Glutamatergic neuron (in vitro differentiated cells): Measurements from ENCODE around the gene SPDYE4. TPM values are rescaled to one million over a fixed set of nuclear protein-coding genes. Genes with fewer than 3 reads are reported as not detected.
A peak's percentile ranks its signal among the peaks of the same experiment; 100 is the strongest.

ENCODE experiments used
- DNase-seq: peaks from one replicate; pipeline ENCODE4 v3.0.0; 2022
- H3K27ac Mint-ChIP-seq: one replicate; pipeline ENCODE4 v1.8.0; 2020; ENCODE audit warnings: mild to moderate bottlenecking, mixed read lengths, inconsistent platforms; ENCODE audit not compliant: unreplicated experiment
- H3K27me3 Mint-ChIP-seq: one replicate; pipeline ENCODE4 v1.8.0; 2020; ENCODE audit warnings: mild to moderate bottlenecking, moderate library complexity, mixed read lengths, inconsistent platforms; ENCODE audit not compliant: unreplicated experiment
- H3K36me3 Mint-ChIP-seq: one replicate; pipeline ENCODE4 v1.8.0; 2020; ENCODE audit warnings: mild to moderate bottlenecking, mixed read lengths, inconsistent platforms; ENCODE audit not compliant: unreplicated experiment
- H3K4me1 Mint-ChIP-seq: one replicate; pipeline ENCODE4 v1.8.0; 2020; ENCODE audit warnings: mild to moderate bottlenecking, low read depth, mixed read lengths, inconsistent platforms; ENCODE audit not compliant: unreplicated experiment
- H3K4me3 Mint-ChIP-seq: one replicate; pipeline ENCODE4 v1.8.0; 2020; ENCODE audit warnings: mild to moderate bottlenecking, mixed read lengths, inconsistent platforms; ENCODE audit not compliant: unreplicated experiment
- H3K9me3 Mint-ChIP-seq: one replicate; pipeline ENCODE4 v1.8.0; 2020; ENCODE audit warnings: mild to moderate bottlenecking, moderate library complexity, mixed read lengths, inconsistent platforms; ENCODE audit not compliant: unreplicated experiment
- total RNA-seq: library from RNA; stranded (reverse); fragmentation: NEBNext Ultra II Directional; extraction: Animal tissue kit (Norgen Biotek cat#: 25700); gene quantifications from one replicate; pipeline ENCODE4 v1.2.1, GENCODE V29; 2021; ENCODE audit not compliant: unreplicated experiment
- TF ChIP-seq, protein P1 (sequence below): fragments of 200-600 bp; sonication (generic); IDR thresholded peaks from one replicate; pipeline ENCODE4 v1.5.0; 2021; ENCODE audit not compliant: partially characterized antibody, unreplicated experiment

Gene SPDYE4
- total RNA-seq, 1 donor from 2014 or later = not detected

DNA sequence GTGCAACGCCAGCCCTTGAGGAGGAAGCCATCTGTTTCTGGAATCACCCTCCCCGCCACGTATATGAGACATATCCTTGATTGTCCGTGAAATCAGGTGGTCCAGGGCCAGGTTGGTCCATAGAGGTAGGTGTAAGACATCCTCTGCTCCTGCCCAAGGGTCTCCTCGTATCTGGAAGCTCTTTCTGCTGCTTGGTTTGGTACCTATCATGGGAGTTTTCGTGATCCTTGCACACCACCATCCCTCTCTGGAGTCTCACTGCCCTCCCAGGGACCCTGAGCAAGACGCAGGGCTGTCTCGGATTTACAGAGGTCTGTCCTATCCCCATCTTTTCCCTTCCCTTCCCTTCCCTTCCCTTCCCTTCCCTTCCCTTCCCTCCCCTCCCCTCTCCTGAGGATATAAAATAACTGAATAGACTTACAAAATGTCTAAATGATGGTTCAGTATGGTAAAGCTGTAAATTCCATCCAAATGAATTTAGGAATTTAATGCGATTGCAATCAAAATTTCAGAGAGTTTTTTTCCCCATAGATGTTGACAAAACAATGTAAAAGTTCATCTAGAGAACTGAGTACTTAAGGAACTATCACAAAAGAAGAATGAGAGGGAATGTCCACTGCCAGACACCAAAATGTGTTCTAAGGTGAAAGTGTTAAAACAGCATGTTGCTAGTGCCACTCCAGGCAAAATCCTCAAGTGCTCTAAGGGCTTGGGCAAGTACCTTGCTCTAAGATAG lies 11.7 kb downstream of the SPDYE4 start:
- Mint-ChIP-seq H3K27me3 (peaks cover 3% of the 10 kb centered on the region), H3K4me1 (no peaks in the 10 kb centered on the region), H3K9me3 (no peaks in the 10 kb centered on the region), H3K36me3 (no peaks in the 10 kb centered on the region), H3K27ac (no peak overlapping the region), H3K4me3 (peak overlapping the region; percentile 81)
- TF ChIP-seq, protein P1, sequence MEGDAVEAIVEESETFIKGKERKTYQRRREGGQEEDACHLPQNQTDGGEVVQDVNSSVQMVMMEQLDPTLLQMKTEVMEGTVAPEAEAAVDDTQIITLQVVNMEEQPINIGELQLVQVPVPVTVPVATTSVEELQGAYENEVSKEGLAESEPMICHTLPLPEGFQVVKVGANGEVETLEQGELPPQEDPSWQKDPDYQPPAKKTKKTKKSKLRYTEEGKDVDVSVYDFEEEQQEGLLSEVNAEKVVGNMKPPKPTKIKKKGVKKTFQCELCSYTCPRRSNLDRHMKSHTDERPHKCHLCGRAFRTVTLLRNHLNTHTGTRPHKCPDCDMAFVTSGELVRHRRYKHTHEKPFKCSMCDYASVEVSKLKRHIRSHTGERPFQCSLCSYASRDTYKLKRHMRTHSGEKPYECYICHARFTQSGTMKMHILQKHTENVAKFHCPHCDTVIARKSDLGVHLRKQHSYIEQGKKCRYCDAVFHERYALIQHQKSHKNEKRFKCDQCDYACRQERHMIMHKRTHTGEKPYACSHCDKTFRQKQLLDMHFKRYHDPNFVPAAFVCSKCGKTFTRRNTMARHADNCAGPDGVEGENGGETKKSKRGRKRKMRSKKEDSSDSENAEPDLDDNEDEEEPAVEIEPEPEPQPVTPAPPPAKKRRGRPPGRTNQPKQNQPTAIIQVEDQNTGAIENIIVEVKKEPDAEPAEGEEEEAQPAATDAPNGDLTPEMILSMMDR = no peak
- no peak for DNase-seq

- H3K9me3 Mint-ChIP-seq = peaks cover 1% of the 10 kb centered on the region
- TF ChIP-seq, protein P1 = peak; percentile 100
- peak overlapping the region; percentile 81 for H3K4me3 Mint-ChIP-seq
- no peak overlapping the region for H3K27ac Mint-ChIP-seq
- peak; percentile 88 for DNase-seq
- H3K36me3 Mint-ChIP-seq = no peaks in the 10 kb centered on the region
- H3K27me3 Mint-ChIP-seq = peaks cover 3% of the 10 kb centered on the region
- H3K4me1 Mint-ChIP-seq = no peaks in the 10 kb centered on the region
These were observed 12.5 kb downstream of the SPDYE4 start for GRCh38 chr17:8745586-8746500.

- H3K36me3 Mint-ChIP-seq = no peaks in the 10 kb centered on the region
- no peak overlapping the region for H3K27ac Mint-ChIP-seq
- peaks cover 1% of the 10 kb centered on the region for H3K9me3 Mint-ChIP-seq
- peaks cover 3% of the 10 kb centered on the region for H3K27me3 Mint-ChIP-seq
- TF ChIP-seq, protein P1 = no peak
- DNase-seq = no peak
- H3K4me3 Mint-ChIP-seq = no peak overlapping the region
- no peaks in the 10 kb centered on the region for H3K4me1 Mint-ChIP-seq
These were observed 14.1 kb downstream of the SPDYE4 start for GRCh38 chr17:8744086-8744785.

- Mint-ChIP-seq H3K4me3 (no peak overlapping the region), H3K4me1 (no peaks in the 10 kb centered on the region), H3K36me3 (no peaks in the 10 kb centered on the region), H3K9me3 (peaks cover 1% of the 10 kb centered on the region), H3K27me3 (peaks cover 3% of the 10 kb centered on the region), H3K27ac (no peak overlapping the region)
- DNase-seq = no peak
- TF ChIP-seq, protein P1 = no peak
These were observed 15.5 kb downstream of the SPDYE4 start for GRCh38 chr17:8742819-8743218.
